ENCODE measurements around the gene RAB36. TPM values are rescaled to one million over a fixed set of nuclear protein-coding genes. Genes with fewer than 3 reads are reported as not detected.

RAB36 gene
- total RNA-seq, 4 donors from 2014 or later = 5.0 to 10.8 (median 8.2) TPM

DNA sequence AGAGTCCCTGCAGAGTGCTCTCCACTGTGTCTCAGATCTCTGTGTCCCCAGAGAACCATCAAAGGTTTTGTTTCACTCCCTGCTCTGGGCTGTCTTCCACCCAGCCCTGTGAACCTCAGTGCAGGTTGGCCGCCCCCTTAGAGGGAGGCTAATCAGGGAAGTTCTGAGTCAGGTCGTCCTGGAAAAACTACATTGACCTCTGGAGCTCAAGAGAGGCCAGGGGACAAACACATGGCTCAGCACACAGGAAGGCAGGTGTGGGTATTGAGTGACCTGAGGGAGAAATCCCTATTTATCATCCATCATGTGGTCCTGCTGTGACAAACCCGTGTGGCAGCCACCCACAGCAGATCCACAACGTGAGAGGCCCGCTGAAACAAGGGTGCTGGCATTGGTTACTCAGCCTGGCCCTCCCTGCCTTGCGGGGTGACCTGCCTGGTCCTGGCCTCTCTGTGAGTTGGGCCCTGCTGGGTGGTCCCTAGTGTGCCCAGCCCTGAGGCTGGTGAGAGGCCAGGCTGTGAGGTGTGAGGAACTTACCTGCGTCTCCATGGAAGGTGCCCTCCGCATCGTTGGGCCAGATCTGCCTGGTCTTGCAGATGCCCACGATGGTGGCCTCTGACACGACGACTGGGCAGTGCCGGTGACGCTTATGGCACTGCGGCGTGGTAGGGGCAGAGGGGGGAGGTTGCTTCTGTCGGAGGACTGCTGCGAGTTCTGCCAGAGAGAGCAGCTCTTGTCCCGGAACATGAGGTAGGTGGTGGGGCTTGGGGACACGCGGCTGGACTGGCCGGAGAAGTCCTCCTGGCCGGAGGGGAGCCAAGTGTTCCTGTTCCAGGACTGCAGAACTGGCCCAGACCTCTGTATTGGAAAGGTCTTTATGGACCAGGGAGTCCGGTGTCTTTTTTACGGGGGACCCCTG lies 34.4 kb downstream of the RAB36 start:
- no peak for DNase-seq (ENCODE audit: extremely low spot score)
- no peak for TF ChIP-seq POLR2A (IDR thresholded peaks at IDR 0.05; ENCODE audit: low read depth)
- no peak for TF ChIP-seq EP300 (IDR thresholded peaks at IDR 0.05)
- peak; percentile 19 to 20 for TF ChIP-seq POLR2AphosphoS5 (IDR thresholded peaks at IDR 0.05)
- TF ChIP-seq, protein P1, sequence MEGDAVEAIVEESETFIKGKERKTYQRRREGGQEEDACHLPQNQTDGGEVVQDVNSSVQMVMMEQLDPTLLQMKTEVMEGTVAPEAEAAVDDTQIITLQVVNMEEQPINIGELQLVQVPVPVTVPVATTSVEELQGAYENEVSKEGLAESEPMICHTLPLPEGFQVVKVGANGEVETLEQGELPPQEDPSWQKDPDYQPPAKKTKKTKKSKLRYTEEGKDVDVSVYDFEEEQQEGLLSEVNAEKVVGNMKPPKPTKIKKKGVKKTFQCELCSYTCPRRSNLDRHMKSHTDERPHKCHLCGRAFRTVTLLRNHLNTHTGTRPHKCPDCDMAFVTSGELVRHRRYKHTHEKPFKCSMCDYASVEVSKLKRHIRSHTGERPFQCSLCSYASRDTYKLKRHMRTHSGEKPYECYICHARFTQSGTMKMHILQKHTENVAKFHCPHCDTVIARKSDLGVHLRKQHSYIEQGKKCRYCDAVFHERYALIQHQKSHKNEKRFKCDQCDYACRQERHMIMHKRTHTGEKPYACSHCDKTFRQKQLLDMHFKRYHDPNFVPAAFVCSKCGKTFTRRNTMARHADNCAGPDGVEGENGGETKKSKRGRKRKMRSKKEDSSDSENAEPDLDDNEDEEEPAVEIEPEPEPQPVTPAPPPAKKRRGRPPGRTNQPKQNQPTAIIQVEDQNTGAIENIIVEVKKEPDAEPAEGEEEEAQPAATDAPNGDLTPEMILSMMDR (IDR thresholded peaks at IDR 0.05) = peak in 1 of 3 experiments; percentile 14
- Histone ChIP-seq H3K4me1 (peaks cover 42 to 60% (median 58%) of the 10 kb centered on the region in 4 donors), H3K36me3 (no peaks in the 10 kb centered on the region), H3K27me3 (no peaks in the 10 kb centered on the region), H3K9me3 (peaks cover 0 to 9% (median 4%) of the 10 kb centered on the region in 4 donors), H3K4me3 (peak overlapping the region; percentile 68 to 90 (median 69)), H3K27ac (replicated peaks in 1 of 4) (peak overlapping the region; percentile 85 to 89 (median 87))
- 29% methylated on average over 20 of the region's 25 CpGs for WGBS
- intact Hi-C loops (cut with DNase I) = loop anchor here (5.0 kb wide), 1 partner anchor 208 kb away; no protein-coding TSS in a partner anchor

DNA sequence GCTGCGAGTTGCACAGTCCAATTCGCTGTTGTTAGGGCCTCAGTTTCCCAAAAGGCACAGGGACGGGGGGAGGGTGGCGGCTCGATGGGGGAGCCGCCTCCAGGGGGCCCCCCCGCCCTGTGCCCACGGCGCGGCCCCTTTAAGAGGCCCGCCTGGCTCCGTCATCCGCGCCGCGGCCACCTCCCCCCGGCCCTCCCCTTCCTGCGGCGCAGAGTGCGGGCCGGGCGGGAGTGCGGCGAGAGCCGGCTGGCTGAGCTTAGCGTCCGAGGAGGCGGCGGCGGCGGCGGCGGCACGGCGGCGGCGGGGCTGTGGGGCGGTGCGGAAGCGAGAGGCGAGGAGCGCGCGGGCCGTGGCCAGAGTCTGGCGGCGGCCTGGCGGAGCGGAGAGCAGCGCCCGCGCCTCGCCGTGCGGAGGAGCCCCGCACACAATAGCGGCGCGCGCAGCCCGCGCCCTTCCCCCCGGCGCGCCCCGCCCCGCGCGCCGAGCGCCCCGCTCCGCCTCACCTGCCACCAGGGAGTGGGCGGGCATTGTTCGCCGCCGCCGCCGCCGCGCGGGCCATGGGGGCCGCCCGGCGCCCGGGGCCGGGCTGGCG lies 35.1 kb downstream of the RAB36 start, which contains the start of gene BCR:
BCR (plus strand) TSS at position 209 of the 592 bp plus-strand sequence. CDS start 452 bp downstream, outside the sequence.
- WGBS = 0% methylated on average over 2 of the region's 88 CpGs
- Histone ChIP-seq H3K4me1 (peaks cover 42 to 67% (median 65%) of the 10 kb centered on the region in 4 donors), H3K4me3 (peak within 1 kb of the TSS; percentile 68 to 90 (median 69))

DNA sequence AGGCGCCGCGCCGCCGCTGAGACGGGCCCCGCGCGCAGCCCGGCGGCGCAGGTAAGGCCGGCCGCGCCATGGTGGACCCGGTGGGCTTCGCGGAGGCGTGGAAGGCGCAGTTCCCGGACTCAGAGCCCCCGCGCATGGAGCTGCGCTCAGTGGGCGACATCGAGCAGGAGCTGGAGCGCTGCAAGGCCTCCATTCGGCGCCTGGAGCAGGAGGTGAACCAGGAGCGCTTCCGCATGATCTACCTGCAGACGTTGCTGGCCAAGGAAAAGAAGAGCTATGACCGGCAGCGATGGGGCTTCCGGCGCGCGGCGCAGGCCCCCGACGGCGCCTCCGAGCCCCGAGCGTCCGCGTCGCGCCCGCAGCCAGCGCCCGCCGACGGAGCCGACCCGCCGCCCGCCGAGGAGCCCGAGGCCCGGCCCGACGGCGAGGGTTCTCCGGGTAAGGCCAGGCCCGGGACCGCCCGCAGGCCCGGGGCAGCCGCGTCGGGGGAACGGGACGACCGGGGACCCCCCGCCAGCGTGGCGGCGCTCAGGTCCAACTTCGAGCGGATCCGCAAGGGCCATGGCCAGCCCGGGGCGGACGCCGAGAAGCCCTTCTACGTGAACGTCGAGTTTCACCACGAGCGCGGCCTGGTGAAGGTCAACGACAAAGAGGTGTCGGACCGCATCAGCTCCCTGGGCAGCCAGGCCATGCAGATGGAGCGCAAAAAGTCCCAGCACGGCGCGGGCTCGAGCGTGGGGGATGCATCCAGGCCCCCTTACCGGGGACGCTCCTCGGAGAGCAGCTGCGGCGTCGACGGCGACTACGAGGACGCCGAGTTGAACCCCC lies 35.8 kb downstream of the RAB36 start:
- Histone ChIP-seq H3K27me3 (no peaks in the 10 kb centered on the region), H3K27ac (replicated peaks in 1 of 4) (peak overlapping the region; percentile 76 to 89 (median 86)), H3K4me3 (peak overlapping the region; percentile 68 to 90 (median 69)), H3K36me3 (no peaks in the 10 kb centered on the region), H3K9me3 (peaks cover 0 to 6% (median 3%) of the 10 kb centered on the region in 4 donors), H3K4me1 (peaks cover 42 to 69% (median 67%) of the 10 kb centered on the region in 4 donors)
- DNase-seq (ENCODE audit: extremely low spot score) = no peak
- 30% methylated on average over 40 of the region's 112 CpGs for WGBS
- no peak for TF ChIP-seq POLR2AphosphoS5 (IDR thresholded peaks at IDR 0.05)
- TF ChIP-seq, protein P1 (IDR thresholded peaks at IDR 0.05) = no peak
- TF ChIP-seq EP300 (IDR thresholded peaks at IDR 0.05) = no peak
- no peak for TF ChIP-seq POLR2A (IDR thresholded peaks at IDR 0.05; ENCODE audit: low read depth)
- intact Hi-C loops (cut with DNase I) = no loop called here

More for the DNA sequence above, 35.1 kb downstream of the RAB36 start, which contains the start of gene BCR:
- Histone ChIP-seq H3K36me3 (no peaks in the 10 kb centered on the region), H3K27me3 (no peaks in the 10 kb centered on the region), H3K9me3 (peaks cover 0 to 9% (median 4%) of the 10 kb centered on the region in 4 donors), H3K27ac (replicated peaks in 1 of 4) (peak within 1 kb of the TSS; percentile 85 to 89 (median 87))
- intact Hi-C loops (cut with DNase I) = no loop called here
- TF ChIP-seq EP300 (IDR thresholded peaks at IDR 0.05) (no peak), POLR2AphosphoS5 (IDR thresholded peaks at IDR 0.05) (peak; percentile 66 to 87)
- TF ChIP-seq, protein P1 (IDR thresholded peaks at IDR 0.05) = no peak
- no peak for DNase-seq (ENCODE audit: extremely low spot score)

DNA sequence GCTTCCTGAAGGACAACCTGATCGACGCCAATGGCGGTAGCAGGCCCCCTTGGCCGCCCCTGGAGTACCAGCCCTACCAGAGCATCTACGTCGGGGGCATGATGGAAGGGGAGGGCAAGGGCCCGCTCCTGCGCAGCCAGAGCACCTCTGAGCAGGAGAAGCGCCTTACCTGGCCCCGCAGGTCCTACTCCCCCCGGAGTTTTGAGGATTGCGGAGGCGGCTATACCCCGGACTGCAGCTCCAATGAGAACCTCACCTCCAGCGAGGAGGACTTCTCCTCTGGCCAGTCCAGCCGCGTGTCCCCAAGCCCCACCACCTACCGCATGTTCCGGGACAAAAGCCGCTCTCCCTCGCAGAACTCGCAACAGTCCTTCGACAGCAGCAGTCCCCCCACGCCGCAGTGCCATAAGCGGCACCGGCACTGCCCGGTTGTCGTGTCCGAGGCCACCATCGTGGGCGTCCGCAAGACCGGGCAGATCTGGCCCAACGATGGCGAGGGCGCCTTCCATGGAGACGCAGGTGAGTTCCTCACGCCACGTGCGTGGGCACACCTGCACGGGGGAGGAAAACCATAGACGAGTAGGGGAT lies 36.5 kb downstream of the RAB36 start:
- Histone ChIP-seq H3K4me1 (peaks cover 42 to 72% (median 70%) of the 10 kb centered on the region in 4 donors), H3K27ac (replicated peaks in 1 of 4) (peak overlapping the region; percentile 76 to 89 (median 86))
- WGBS = 53% methylated on average over 31 of the region's 43 CpGs

More for the DNA sequence above, 36.5 kb downstream of the RAB36 start:
- TF ChIP-seq, protein P1 (IDR thresholded peaks at IDR 0.05) = no peak
- TF ChIP-seq POLR2A (IDR thresholded peaks at IDR 0.05; ENCODE audit: low read depth) (no peak), EP300 (IDR thresholded peaks at IDR 0.05) (no peak), POLR2AphosphoS5 (IDR thresholded peaks at IDR 0.05) (no peak)
- Histone ChIP-seq H3K4me3 (peak overlapping the region; percentile 68 to 90 (median 69)), H3K9me3 (no peaks in the 10 kb centered on the region), H3K36me3 (peaks cover 0 to 4% (median 0%) of the 10 kb centered on the region in 4 donors), H3K27me3 (no peaks in the 10 kb centered on the region)
- no peak for DNase-seq (ENCODE audit: extremely low spot score)
- intact Hi-C loops (cut with DNase I) = no loop called here

Measured in esophagus muscularis mucosa (tissue), 4 donors.